H1 (cell line): Measurements from ENCODE around the gene ETFB. TPM values are rescaled to one million over a fixed set of nuclear protein-coding genes. Genes with fewer than 3 reads are reported as not detected.

Experiments used
- CTCF ChIA-PET: fragments of 300-600 bp; sonication (Branson Sonifier 250); formaldehyde crosslinking; loops from one replicate; lab custom pipeline; 2021; ENCODE audit not compliant: partially characterized antibody; lab: Charles Lee
- POLR2A ChIA-PET: fragments of 300-600 bp; sonication (Branson Sonifier 250); formaldehyde crosslinking; loops from one replicate; lab custom pipeline; 2021; ENCODE audit warnings: inconsistent platforms; ENCODE audit not compliant: partially characterized antibody; lab: Charles Lee
- DNase-seq, 2 experiments: peaks; one replicate each; pipeline versions ENCODE4 v3.0.0 to v3.0.0-alpha.2; 2010 to 2022; ENCODE audit warnings: low spot score in 2 of 2, low read depth in 1 of 2, mixed read lengths in 1 of 2
- FAIRE-seq: peaks from 2 replicates; lab custom pipeline; 2011; peaks lifted over from hg19 to GRCh38; lab: Jason Lieb, UNC
- H2AFZ ChIP-seq: 2 replicates; pipeline ENCODE4 v1.8.1; 2012; ENCODE audit warnings: low read length, inconsistent platforms
- H2AK5ac ChIP-seq: 2 replicates; pipeline ENCODE4 v1.6.1; 2013; ENCODE audit warnings: low read depth, low read length
- H2BK120ac ChIP-seq: replicated peaks from 2 replicates; pipeline ENCODE3; 2013; ENCODE audit warnings: low read depth, low read length, inconsistent platforms
- H2BK12ac ChIP-seq: 2 replicates; pipeline ENCODE4 v1.6.1; 2013; ENCODE audit warnings: low read depth, low read length
- H2BK15ac ChIP-seq: 2 replicates; pipeline ENCODE4 v1.6.1; 2013; ENCODE audit warnings: low read length
- H2BK20ac ChIP-seq: 2 replicates; pipeline ENCODE4 v1.6.1; 2013; ENCODE audit warnings: low read length
- H2BK5ac ChIP-seq: 2 replicates; pipeline ENCODE4 v1.6.1; 2013; ENCODE audit warnings: low read depth, low read length
- H3K14ac ChIP-seq: 2 replicates; pipeline ENCODE4 v1.6.1; 2013; ENCODE audit warnings: inconsistent platforms; ENCODE audit not compliant: insufficient read length
- H3K18ac ChIP-seq: 2 replicates; pipeline ENCODE4 v1.6.1; 2013; ENCODE audit warnings: low read length; ENCODE audit errors: extremely low read depth
- H3K23ac ChIP-seq: 2 replicates; pipeline ENCODE4 v1.6.1; 2013; ENCODE audit warnings: inconsistent platforms; ENCODE audit not compliant: insufficient read length
- H3K23me2 ChIP-seq: 2 replicates; pipeline ENCODE4 v1.6.1; 2013; ENCODE audit warnings: low read depth, low read length
- H3K27ac ChIP-seq: 2 replicates; pipeline ENCODE4 v1.6.1; 2011; ENCODE audit warnings: low read depth, low read length, inconsistent platforms
- H3K27me3 ChIP-seq, 4 experiments: replicated peaks in 1 of 4; 1 replicate in 1 of 4; 2 replicates in 3 of 4; pipeline versions ENCODE4 v1.6.1 to v1.8.1; 2011 to 2013; ENCODE audit warnings: low read length in 3 of 4, mild to moderate bottlenecking in 3 of 4, inconsistent platforms in 2 of 4, mixed read lengths in 2 of 4, moderate library complexity in 1 of 4; ENCODE audit not compliant: control insufficient read depth in 3 of 4, insufficient read depth in 3 of 4; ENCODE audit errors: extremely low read depth in 1 of 4
- H3K36me3 ChIP-seq, 4 experiments: 2 replicates each; pipeline versions ENCODE4 v1.6.1 to v1.8.1; 2011 to 2013; ENCODE audit warnings: mild to moderate bottlenecking in 4 of 4, low read length in 3 of 4, moderate library complexity in 2 of 4, control low read depth in 1 of 4, inconsistent platforms in 1 of 4; ENCODE audit not compliant: insufficient read depth in 4 of 4, control insufficient read depth in 2 of 4
- H3K4ac ChIP-seq: replicated peaks from 2 replicates; pipeline ENCODE3; 2013; ENCODE audit warnings: low read length, low read depth, mixed read lengths, inconsistent platforms; ENCODE audit not compliant: insufficient read length
- H3K4me1 ChIP-seq, 4 experiments: replicated peaks in 1 of 4; 1 replicate in 1 of 4; 2 replicates in 3 of 4; pipeline versions ENCODE4 v1.6.1 to v1.8.1; 2011 to 2013; ENCODE audit warnings: low read length in 3 of 4, inconsistent platforms in 2 of 4, mixed read lengths in 1 of 4; ENCODE audit not compliant: insufficient read depth in 4 of 4, control insufficient read depth in 3 of 4
- H3K4me2 ChIP-seq, 2 experiments: 2 replicates each; pipeline versions ENCODE4 v1.6.1 to v1.8.1; 2011 to 2013; ENCODE audit warnings: low read depth in 2 of 2, low read length in 2 of 2, control low read depth in 1 of 2, inconsistent platforms in 1 of 2, mild to moderate bottlenecking in 1 of 2; ENCODE audit not compliant: insufficient read depth in 1 of 2
- H3K4me3 ChIP-seq, 4 experiments: fragments of 200-600, 300-600 bp in 1 of 4; sonication (generic), shearing (Covaris generic), sonication (Bioruptor Twin) in 1 of 4; 2 replicates each; pipeline versions ENCODE4 v1.5.1 to v1.8.1; 2011 to 2016; ENCODE audit warnings: low read length in 4 of 4, low read depth in 3 of 4, control low read depth in 2 of 4, inconsistent platforms in 2 of 4, mild to moderate bottlenecking in 2 of 4, mixed read lengths in 1 of 4, moderate library complexity in 1 of 4; ENCODE audit not compliant: insufficient read depth in 2 of 4; ENCODE audit errors: extremely low read depth in 1 of 4
- H3K56ac ChIP-seq: replicated peaks from 2 replicates; pipeline ENCODE3; 2013; ENCODE audit warnings: low read depth, mild to moderate bottlenecking, mixed read lengths, low read length, inconsistent platforms; ENCODE audit not compliant: insufficient read length
- H3K79me1 ChIP-seq: 2 replicates; pipeline ENCODE4 v1.6.1; 2013; ENCODE audit warnings: low read depth, low read length, control low read depth
- H3K79me2 ChIP-seq, 2 experiments: 2 replicates each; pipeline versions ENCODE4 v1.6.1 to v1.8.1; 2012 to 2013; ENCODE audit warnings: low read length in 2 of 2, mild to moderate bottlenecking in 2 of 2, inconsistent platforms in 1 of 2; ENCODE audit not compliant: insufficient read depth in 2 of 2, control insufficient read depth in 1 of 2
- H3K9ac ChIP-seq, 4 experiments: replicated peaks in 1 of 4; 1 replicate in 1 of 4; 2 replicates in 3 of 4; pipeline versions ENCODE4 v1.6.1 to v1.8.1; 2011 to 2013; ENCODE audit warnings: low read depth in 3 of 4, low read length in 3 of 4, control low read depth in 2 of 4, mild to moderate bottlenecking in 2 of 4, moderate library complexity in 2 of 4, inconsistent platforms in 1 of 4; ENCODE audit errors: extremely low read depth in 1 of 4
- H3K9me3 ChIP-seq, 2 experiments: 2 replicates each; pipeline versions ENCODE4 v1.6.1 to v1.8.1; 2012 to 2013; ENCODE audit warnings: mild to moderate bottlenecking in 2 of 2, moderate library complexity in 2 of 2, control low read depth in 1 of 2, inconsistent platforms in 1 of 2, low read depth in 1 of 2, low read length in 1 of 2, mixed read lengths in 1 of 2; ENCODE audit not compliant: insufficient read depth in 2 of 2
- H4K20me1 ChIP-seq, 2 experiments: replicated peaks in 1 of 2; 2 replicates each; pipeline versions ENCODE3 to v1.8.1; 2011 to 2013; ENCODE audit warnings: inconsistent platforms in 2 of 2, low read length in 2 of 2, mild to moderate bottlenecking in 1 of 2; ENCODE audit not compliant: insufficient read depth in 2 of 2, control insufficient read depth in 1 of 2
- H4K5ac ChIP-seq: 2 replicates; pipeline ENCODE4 v1.6.1; 2013; ENCODE audit warnings: low read length, low read depth, mixed read lengths, inconsistent platforms; ENCODE audit not compliant: insufficient read length
- H4K8ac ChIP-seq: 2 replicates; pipeline ENCODE4 v1.8.0; 2013; ENCODE audit warnings: mild to moderate bottlenecking, moderate library complexity, low read length, inconsistent platforms; ENCODE audit not compliant: insufficient read depth; ENCODE audit errors: extremely low read depth
- H4K91ac ChIP-seq: replicated peaks from 2 replicates; pipeline ENCODE3; 2013; ENCODE audit warnings: low read length, mixed read lengths, inconsistent platforms; ENCODE audit not compliant: insufficient read length
- CHD2 ChIP-seq: IDR thresholded peaks from 2 replicates; pipeline ENCODE4 v1.6.1; 2012; ENCODE audit warnings: low read length, improper control_type of control experiment
- WGBS, 2 experiments: shearing (Covaris generic) in 1 of 2; methylation state at CpG; one replicate each; pipeline versions ENCODE4 v1.1.6 to v1.1.7; 2013 to 2015; ENCODE audit warnings: low lambda C conversion rate in 2 of 2, mixed read lengths in 2 of 2, inconsistent platforms in 1 of 2, low coverage in 1 of 2, missing lambda C conversion rate in 1 of 2; ENCODE audit not compliant: insufficient replicate concordance in 2 of 2, insufficient coverage in 1 of 2, insufficient read length in 1 of 2; ENCODE audit errors: extremely low coverage in 1 of 2, missing lambda C conversion rate in 1 of 2; 5-methylcytosine and 5-hydroxymethylcytosine counted together
- polyA plus RNA-seq, 7 experiments: library from polyadenylated mRNA; depleted of rRNA in 3 of 7; stranded (reverse) in 5 of 7; unstranded in 2 of 7; fragments of >200 nt in 5 of 7; fragments of 200-250 nt in 2 of 7; gene quantifications; 1 replicate in 5 of 7; 2 replicates in 1 of 7; 4 replicates in 1 of 7; pipeline versions ENCODE4 v1.2.1 to v1.2.3, GENCODE V29; 2011 to 2013; ENCODE audit warnings: missing spikeins in 2 of 7, mixed read lengths in 2 of 7
- total RNA-seq: library from RNA; stranded (reverse); fragmentation: NEBNext Ultra II Directional; extraction: Animal tissue kit (Norgen Biotek cat#: 25700); gene quantifications from 2 replicates; pipeline ENCODE4 v1.2.1, GENCODE V29; 2021

Gene ETFB
- total and polyA plus RNA-seq, 2 of the 8 experiments (the other 6 are each of a cell fraction or from before 2014, with no cell fraction given) = 40.0 to 66.5 TPM

DNA sequence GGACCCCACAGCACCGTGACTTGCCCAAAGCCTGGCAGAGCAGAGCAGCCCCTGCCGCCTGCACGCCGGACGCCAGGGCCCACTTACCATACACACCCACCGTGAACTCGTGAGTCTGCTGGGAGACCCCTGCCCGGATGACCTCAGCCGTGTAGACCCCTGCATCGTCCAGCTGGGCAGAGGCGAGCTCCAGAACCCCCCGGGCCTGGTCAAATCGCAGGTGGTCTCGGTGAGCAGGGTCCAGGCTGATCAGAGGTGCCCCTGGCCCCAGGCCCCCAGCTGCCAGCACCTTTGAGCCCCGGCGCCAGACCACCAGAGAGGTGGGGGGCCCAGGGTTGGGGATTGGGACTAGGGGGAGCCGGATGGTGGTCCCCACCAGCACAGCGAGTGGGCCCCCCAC is 25.1 kb downstream of the ETFB start:
- H3K4ac ChIP-seq = no peak overlapping the region
- H4K5ac ChIP-seq = no peak overlapping the region
- no peak overlapping the region; the same call in 1 of the 2 replicates for H4K8ac ChIP-seq
- no peak for TF ChIP-seq CHD2
- 88% methylated on average over 17 of the region's 18 CpGs; no CpG with 5 or more reads in 1 of the 2 experiments for WGBS, 2 experiments
- no peaks in the 10 kb centered on the region; a peak in 1 of 8 replicates for H3K36me3 ChIP-seq
- H3K23ac ChIP-seq = no peak overlapping the region
- no peak overlapping the region for H3K14ac ChIP-seq
- H2BK12ac ChIP-seq = peak overlapping the region; percentile 17; the same call in 1 of the 2 replicates
- peaks cover 0 to 18% (median 11%) of the 10 kb centered on the region in 4 experiments; a peak in 5 of 7 replicates for H3K27me3 ChIP-seq
- H3K4me3 ChIP-seq = peak overlapping the region in 1 of 4 experiments; percentile 72; a peak in 2 of 8 replicates
- no peaks in the 10 kb centered on the region for H3K9me3 ChIP-seq
- CTCF ChIA-PET = interaction anchor here (0.6 to 4.9 kb wide), 11 partner anchors 10 to 97 kb away, joined by 3 to 42 read pairs (median 4); partner anchors contain the start of gene CLDND2
- no peak overlapping the region for H2BK120ac ChIP-seq
- peaks cover 13% of the 10 kb centered on the region for H3K23me2 ChIP-seq
- no peak overlapping the region; the same call in 1 of the 2 replicates for H2BK5ac ChIP-seq
- H2BK15ac ChIP-seq = 0 out of 2 replicates have a peak overlapping the region, but pooled peaks have one; percentile 29
- H3K4me2 ChIP-seq = peak overlapping the region; percentile 65 to 83
- H3K27ac ChIP-seq = no peak overlapping the region
- no peaks in the 10 kb centered on the region for H3K79me1 ChIP-seq
- H3K79me2 ChIP-seq = no peaks in the 10 kb centered on the region
- H3K4me1 ChIP-seq = peaks cover 0 to 20% (median 16%) of the 10 kb centered on the region in 4 experiments; a peak in 6 of 7 replicates
- FAIRE-seq (no peak), DNase-seq (no peak)
- no peak overlapping the region for H3K56ac ChIP-seq
- H2BK20ac ChIP-seq = no peak overlapping the region
- peak overlapping the region; percentile 9; the same call in 1 of the 2 replicates for H3K18ac ChIP-seq
- H3K9ac ChIP-seq = no peak overlapping the region
- H2AK5ac ChIP-seq = no peak overlapping the region
- POLR2A ChIA-PET = interaction anchor here (0.8 to 3.9 kb wide), 9 partner anchors 8 to 49 kb away, joined by 3 to 19 read pairs (median 7); partner anchors contain the start of genes C19orf84 and ETFB
- no peak overlapping the region for H2AFZ ChIP-seq
- no peaks in the 10 kb centered on the region for H4K20me1 ChIP-seq
- peak overlapping the region; percentile 80 for H4K91ac ChIP-seq
